BE2C (cell line): ENCODE measurements around the gene CYSLTR2.

ENCODE experiments used
- DNase-seq: peaks from one replicate; pipeline ENCODE4 v3.0.0-alpha.2; 2020
- H3K27me3 ChIP-seq: fragments of 250-450 bp; sonication (Bioruptor Pico); 2 replicates; pipeline ENCODE4 v1.5.1; 2020; ENCODE audit warnings: mild to moderate bottlenecking
- H3K36me3 ChIP-seq: fragments of 250-450 bp; sonication (Bioruptor Pico); 2 replicates; pipeline ENCODE4 v1.5.1; 2020; ENCODE audit warnings: mild to moderate bottlenecking
- H3K4me1 ChIP-seq: fragments of 250-450 bp; sonication (Bioruptor Pico); 2 replicates; pipeline ENCODE4 v1.5.1; 2020
- H3K4me3 ChIP-seq: 2 replicates; pipeline ENCODE4 v1.5.1; 2011; ENCODE audit warnings: low read depth, low read length
- H3K9me3 ChIP-seq: fragments of 250-450 bp; sonication (Bioruptor Pico); 2 replicates; pipeline ENCODE4 v1.5.1; 2020
- CTCF ChIP-seq: IDR thresholded peaks from 2 replicates; pipeline ENCODE4 v1.5.1; 2012; ENCODE audit warnings: mild to moderate bottlenecking, low read depth, low read length

Gene CYSLTR2

GRCh38 chr13:48675247-48675646 lies 21.5 kb downstream of the CYSLTR2 start:
- Histone ChIP-seq H3K4me3 (no peak overlapping the region), H3K9me3 (0 out of 2 replicates have a peak, but pooled peaks cover 12% of the 10 kb centered on the region), H3K27me3 (no peaks in the 10 kb centered on the region), H3K4me1 (no peaks in the 10 kb centered on the region; the same call in 1 of the 2 replicates), H3K36me3 (peaks cover 5% of the 10 kb centered on the region)
- no peak for TF ChIP-seq CTCF
- no peak for DNase-seq

- no peaks in the 10 kb centered on the region; the same call in 1 of the 2 replicates for H3K4me1 ChIP-seq
- no peak for TF ChIP-seq CTCF
- no peak for DNase-seq
- peaks cover 5% of the 10 kb centered on the region for H3K36me3 ChIP-seq
- H3K9me3 ChIP-seq = 0 out of 2 replicates have a peak, but pooled peaks cover 12% of the 10 kb centered on the region
- no peaks in the 10 kb centered on the region for H3K27me3 ChIP-seq
- no peak overlapping the region for H3K4me3 ChIP-seq
Measured at GRCh38 chr13:48678316-48678715, 24.6 kb downstream of the CYSLTR2 start.

- DNase-seq = no peak
- Histone ChIP-seq H3K4me3 (no peak overlapping the region), H3K4me1 (no peaks in the 10 kb centered on the region), H3K36me3 (peaks cover 11% of the 10 kb centered on the region), H3K9me3 (0 out of 2 replicates have a peak, but pooled peaks cover 3% of the 10 kb centered on the region), H3K27me3 (no peaks in the 10 kb centered on the region)
- TF ChIP-seq CTCF = no peak
Measured at GRCh38 chr13:48679941-48680680, 26.4 kb downstream of the CYSLTR2 start.

- Histone ChIP-seq H3K36me3 (peaks cover 14% of the 10 kb centered on the region), H3K9me3 (no peaks in the 10 kb centered on the region), H3K4me1 (no peaks in the 10 kb centered on the region), H3K27me3 (no peaks in the 10 kb centered on the region), H3K4me3 (no peak overlapping the region)
- no peak for TF ChIP-seq CTCF
- no peak for DNase-seq
Measured at GRCh38 chr13:48680756-48681392, 27.1 kb downstream of the CYSLTR2 start.

GRCh38 chr13:48681905-48682304 lies 28.2 kb downstream of the CYSLTR2 start:
- peaks cover 18% of the 10 kb centered on the region for H3K36me3 ChIP-seq
- no peak overlapping the region for H3K4me3 ChIP-seq
- no peak for DNase-seq
- no peaks in the 10 kb centered on the region for H3K9me3 ChIP-seq
- TF ChIP-seq CTCF = no peak
- H3K27me3 ChIP-seq = no peaks in the 10 kb centered on the region
- H3K4me1 ChIP-seq = no peaks in the 10 kb centered on the region

- Histone ChIP-seq H3K4me1 (no peaks in the 10 kb centered on the region), H3K9me3 (no peaks in the 10 kb centered on the region; the same call in 1 of the 2 replicates), H3K4me3 (no peak overlapping the region), H3K36me3 (peaks cover 18% of the 10 kb centered on the region), H3K27me3 (no peaks in the 10 kb centered on the region)
- no peak for TF ChIP-seq CTCF
- no peak for DNase-seq
Measured at GRCh38 chr13:48682436-48682835, 28.7 kb downstream of the CYSLTR2 start.
